GM19023 (cell line): ENCODE measurements around the gene NR2F1-AS1.

ENCODE experiments used
- ATAC-seq: cut with Tn5 transposase; IDR thresholded peaks from one replicate; pipeline ENCODE4 v1.9.1; 2021; ENCODE audit warnings: mild to moderate bottlenecking, moderate library complexity; ENCODE audit not compliant: unreplicated experiment

The NR2F1-AS1 gene

DNA sequence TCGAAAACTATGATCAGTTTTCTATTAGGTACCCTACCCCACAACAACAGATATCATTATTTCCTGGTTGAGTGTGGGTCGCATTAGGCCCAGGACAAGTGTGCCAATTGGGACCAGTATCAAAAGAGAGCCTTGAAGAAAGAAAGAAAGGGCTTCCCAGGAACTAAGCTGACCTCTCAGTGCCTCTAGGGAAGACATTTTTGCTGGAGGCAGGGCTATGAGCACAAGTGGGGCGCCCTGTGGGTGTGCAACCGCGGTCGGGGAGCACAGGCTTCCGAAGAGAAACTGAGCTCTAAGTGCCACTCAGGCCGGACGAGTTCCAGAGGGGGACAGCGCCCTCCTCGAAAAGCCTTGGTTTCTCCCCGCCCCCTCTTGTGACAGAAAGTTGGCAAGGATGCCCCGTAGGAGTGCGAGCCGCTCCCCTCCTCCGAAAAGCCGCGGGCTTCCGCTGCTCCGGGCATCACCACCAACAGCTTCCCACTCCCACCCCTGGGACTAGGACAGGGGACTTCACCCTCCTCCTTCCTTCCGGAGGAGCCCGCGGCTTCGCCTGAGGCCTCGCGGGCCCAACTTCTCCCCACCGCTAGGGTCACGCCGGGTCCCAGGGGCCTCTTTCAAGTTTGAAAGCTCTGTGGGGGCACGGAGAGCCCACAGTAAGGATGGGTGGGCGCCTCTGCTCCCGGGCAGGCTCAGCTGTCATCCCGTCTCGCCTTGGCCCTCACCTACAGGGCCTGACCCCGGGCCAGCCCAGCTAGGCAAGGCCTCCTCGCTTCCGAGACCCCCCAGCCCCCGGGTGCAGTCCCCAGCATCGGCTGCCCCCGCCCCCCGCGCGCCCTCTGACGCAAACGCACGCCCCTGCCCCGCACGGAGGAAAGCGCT lies 2.0 kb downstream of the NR2F1-AS1 start:
- no peak for ATAC-seq

DNA sequence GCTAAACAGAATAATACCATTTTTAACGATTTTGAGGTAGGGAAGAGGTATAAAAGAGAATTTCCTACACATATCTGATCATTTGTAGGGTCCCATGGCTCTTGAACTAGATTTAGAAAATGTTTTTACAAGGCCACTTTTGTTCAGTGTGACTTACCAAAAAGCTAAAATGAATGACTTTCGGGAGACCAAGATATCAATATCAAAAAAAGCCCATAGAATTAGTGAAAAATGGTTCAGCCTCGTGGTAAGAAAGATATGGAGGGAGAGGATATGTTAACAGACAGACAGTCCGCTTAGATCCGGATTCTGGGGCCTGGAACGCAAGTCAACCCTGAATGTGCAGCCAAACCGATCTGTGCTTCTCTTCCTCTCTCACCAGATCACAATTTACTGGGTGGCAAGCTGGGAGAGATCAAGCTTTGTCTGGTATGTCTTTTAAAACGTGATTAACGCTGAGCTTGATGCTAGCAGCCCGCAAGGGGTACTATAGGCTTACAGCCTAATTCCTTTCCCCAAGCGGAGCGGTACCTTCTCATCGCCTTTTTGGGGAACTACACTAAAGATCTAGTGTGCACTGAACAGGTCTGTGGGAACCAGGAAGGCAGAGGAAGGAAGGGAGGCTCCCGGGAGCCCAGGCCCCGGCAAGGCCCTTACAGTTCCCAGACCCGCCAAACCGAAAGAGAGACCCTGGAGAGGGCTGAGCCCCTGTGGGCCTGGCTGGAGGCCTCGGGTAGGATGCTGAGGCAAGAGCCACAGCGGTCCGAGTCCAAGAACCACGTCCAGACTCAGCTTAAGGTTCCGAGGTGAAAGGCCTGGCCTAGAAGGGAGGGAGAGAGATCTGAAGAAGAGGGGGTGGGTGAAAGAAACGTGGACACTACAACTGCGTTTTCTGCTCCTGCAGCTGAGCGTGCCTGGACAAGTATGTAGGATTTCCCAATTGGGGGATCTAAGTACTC lies 2.9 kb downstream of the NR2F1-AS1 start:
- ATAC-seq: no peak

DNA sequence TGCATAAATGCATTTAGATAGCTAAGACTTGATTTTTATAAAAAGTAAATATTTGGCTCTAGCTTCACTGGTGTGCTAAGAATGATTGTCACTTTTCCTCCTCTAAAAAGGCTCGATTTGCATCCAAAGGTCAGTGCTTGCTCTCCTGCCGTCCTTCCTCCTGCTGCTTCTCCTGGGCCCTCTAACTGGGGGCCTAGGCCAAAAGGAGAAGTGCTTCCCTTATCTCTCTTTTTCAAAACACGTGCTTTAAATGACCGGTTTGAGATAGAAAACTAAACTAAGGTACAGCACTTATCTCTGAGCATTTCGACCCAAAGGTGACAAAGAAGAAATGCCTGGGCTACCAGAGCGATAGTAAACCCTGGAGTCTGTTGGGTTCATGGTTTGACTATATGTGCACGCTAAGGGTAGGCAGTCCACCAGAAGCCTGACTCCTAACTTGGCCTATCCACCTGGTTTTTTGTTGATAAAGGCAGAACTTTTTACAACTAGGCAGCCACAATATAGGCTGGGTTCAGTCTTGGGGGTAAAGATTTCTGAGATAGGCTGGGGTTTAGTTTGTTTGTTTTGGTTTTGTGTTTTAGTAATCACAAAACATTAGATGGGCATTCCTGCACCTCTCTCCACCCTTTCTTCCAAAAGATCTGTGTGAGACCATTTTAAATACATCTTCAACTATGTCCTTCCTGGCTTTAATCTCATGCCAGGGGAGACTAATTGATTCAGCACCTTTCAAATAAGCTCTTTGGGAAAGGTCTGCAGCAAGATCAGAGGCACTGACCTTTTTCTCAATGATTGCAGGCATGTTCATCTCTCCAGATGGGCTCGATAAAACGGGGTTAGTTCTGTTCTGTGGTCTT lies 3.8 kb downstream of the NR2F1-AS1 start:
- no peak for ATAC-seq

DNA sequence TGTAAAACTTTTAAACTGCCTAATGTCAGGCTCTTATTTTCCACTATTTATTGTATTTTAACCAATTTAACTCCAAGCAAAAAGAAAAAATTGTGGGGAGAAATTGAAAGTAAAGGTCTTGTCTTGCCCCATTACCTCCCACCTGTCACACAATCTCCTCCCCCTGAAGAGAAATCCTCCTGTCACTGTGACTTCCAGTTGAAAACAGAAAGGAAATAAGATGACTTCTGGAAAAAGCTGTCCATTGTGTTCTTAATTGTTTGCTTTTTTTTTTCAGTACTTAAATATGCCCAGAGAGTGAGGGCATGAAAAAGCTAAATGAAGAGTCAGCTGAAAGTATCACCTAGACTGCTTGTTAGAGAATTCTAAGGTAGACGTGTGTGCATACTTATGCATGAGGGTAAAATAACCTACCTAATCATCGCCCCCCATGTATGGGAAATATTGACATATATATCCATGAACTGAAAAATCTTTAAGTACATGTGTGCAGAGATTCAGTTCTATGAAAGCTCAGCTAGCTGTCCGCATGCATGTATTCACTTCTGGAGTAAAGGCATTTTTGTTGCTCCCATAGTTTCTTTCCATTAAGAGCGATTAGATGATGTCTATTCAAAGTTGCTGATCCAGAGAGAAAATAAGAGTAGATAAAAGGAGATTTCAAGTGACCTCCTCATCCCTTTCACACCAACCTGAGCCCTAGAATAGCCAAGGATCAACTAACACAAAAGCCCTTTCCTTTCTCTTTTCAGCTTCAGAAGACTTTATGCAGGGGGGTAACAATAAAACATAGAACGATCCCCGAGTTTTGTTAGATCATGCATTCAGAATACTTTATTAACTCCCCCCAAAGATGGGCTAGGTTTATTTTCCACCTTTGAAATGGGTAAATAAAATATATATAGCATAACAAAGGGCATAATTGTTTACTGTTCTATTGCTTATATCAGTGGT lies 5.3 kb downstream of the NR2F1-AS1 start:
- ATAC-seq: no peak

DNA sequence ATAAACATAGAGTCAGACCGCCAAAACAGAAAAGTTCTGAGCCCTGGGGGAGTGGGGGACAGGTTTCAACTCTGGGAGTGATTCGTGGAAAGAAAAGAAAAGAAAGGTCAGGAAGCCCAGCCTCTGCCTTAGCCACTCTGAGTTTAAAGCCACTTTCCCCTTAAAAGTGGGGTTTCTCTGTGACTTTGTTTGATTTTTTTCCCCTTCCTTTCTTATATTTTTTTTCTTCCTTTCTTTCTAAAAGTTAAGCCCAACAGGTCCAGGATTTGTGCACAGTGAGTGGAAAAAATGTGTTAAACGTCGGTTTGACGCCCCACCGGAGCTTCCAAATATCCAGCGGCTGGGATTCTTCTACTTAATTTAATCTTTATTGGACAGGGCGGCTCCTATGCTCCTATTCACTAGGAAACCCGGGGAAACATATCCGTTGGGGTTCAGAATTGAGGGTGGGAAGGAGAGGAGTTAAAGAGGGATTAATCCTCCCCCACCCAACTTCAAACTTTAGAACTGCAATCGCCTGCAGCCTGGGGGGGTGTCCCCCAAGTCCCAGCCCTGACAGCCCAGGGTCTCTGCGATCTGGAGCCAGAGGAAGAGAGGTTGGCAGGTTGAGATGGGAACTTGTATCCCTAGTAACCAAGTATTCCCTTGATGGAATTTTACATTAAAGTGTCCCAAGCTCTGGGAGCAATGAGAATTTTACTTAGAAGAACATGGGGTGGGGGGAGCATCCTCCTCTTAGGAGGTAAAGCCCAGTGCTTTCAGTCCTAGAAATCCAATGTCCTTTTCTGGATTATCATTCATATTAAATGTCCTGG lies 6.3 kb downstream of the NR2F1-AS1 start:
- ATAC-seq: no peak

DNA sequence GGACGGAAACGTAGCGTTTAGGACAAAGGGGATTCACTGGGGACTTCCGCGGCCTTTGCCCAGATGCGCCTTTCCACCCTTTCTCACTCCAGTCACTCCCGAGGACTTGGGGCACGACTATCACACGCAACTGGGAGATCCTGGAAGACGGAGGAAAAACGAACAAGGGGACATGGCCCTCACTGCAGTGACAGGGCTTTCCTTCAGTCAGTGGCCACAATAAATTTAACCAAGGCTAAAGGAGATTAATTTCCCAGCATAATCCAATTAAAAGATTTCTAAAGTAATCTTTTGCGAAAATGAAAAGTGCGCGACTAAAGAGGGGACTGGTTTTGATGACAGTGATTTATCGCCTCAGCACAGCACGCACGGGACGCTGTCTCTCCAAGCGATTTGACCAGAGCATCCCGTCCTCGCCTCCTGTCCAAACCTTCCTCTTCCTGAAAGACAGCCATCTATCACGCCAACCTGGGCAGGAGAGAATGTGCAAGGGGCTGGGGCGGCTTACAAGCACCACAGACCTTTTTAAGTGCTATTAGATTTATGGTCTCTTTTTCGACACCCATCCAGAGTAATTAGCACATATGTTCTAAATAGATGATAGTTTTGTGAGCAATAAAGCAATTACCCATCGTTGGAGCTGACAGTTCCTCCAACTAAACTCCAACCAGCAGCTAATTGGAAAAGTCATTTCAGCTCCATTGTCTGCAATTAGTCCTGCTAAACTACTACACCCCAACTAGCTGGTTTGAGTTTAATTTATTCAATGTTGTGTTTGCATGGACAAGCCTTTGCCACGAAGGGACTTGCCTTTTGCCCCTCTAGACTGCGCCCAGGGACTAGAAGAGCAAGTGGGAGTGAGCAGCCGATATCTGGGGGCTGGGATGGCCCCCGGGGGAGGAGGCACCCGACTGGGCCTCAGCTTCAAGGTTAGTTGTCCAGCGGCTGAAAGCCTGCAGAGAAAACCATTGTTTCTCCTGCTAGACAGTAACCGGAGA lies 7.4 kb downstream of the NR2F1-AS1 start:
- no peak for ATAC-seq

DNA sequence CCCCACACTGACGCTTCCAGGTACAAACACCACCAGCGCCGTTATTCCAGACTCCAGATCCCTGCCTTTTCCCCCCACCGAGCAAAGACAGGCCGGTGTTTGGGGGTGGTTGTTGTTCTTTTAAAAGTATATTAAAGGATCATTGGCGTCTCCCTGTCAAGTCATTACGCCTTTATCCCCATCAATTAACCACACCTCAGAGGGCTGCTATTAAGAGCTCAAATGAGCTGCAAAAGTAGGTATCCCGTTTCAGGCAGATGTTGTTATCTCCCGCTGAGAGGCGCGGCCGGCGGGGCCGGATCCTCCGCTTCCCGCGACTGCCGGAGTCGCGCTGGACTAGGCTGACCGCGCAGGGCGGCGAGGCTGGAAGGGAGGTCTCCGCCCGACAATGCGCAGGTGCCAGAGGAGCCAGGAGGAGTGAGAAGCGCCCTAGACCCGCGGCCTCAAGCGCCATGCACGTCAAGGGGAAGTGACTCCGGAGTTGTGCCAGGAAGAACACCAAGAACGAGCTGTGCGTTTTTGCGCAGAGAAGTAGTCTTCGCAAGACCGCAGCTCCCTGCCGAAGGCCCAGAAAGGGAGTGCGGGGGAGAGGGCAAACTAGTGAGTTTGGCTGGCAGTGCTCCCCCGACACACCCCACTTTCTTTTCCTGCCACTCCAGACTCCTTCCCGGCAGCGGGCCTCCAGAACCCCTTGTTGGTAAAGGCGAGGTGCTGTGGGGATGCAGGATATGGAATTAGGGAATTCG lies 8.2 kb downstream of the NR2F1-AS1 start:
- no peak for ATAC-seq

DNA sequence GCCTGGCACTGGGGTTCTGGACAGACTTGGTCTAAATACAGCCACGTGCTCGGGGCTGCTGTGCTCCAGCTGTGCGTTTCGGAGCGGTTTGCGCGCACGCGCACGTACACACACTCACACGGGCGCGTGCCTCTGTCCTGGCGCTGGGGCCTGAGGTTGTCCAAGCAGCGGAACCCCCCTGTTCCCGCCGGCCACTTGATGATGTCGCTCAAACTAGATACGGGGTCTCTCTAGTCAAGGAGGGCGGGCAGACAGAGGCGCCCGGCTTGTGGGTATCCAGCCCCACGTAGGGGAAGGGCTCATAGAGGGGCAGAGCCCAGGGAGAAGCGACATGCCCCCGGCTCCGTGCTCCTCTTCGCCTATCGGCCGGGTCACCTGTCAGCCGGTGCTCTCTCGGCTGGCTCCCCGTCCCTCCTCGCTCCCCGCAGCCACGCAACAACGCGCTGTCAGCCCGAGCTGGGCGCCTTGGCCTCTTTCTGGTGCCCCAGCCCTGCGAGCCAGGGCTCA lies 8.9 kb downstream of the NR2F1-AS1 start:
- ATAC-seq: no peak

DNA sequence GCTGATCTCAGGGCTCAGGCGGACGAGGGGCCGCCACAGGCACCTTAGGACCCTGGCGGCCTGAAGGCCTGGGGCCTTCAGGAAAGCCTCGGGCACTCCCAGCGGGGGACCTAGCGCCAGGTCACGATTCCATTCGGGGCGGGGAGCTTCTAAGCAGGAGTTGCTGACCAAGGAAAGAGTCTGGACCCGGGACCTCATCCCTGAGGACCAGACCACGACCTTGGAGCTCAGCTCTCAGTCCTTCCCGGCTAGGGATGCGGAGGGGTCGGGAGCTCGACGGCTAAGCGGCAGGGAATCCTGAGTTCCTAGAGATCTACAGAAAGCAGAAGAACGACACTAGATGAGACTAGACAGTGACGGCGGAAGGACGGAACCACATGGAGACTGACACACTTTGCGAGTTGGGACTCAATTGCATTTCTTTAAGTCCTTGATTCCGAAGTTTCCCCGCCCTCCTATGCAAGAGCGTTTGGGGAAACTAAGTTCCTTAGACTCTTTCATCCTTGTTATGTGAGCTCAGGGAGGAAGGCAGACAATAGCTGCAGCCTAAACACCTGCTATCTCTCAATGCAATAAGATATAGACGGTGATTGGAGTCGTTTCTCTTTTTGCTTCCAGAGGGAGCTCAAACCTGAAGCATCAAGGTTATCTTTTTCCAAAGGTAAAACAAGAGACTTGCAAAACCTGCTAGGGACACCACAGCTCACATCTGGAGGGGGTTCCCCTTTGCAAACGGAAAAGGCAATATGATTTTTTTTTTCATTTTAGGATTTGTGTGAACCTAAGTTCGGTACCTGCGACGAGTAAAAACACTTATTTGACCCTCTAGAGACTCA lies 9.7 kb downstream of the NR2F1-AS1 start:
- no peak for ATAC-seq

DNA sequence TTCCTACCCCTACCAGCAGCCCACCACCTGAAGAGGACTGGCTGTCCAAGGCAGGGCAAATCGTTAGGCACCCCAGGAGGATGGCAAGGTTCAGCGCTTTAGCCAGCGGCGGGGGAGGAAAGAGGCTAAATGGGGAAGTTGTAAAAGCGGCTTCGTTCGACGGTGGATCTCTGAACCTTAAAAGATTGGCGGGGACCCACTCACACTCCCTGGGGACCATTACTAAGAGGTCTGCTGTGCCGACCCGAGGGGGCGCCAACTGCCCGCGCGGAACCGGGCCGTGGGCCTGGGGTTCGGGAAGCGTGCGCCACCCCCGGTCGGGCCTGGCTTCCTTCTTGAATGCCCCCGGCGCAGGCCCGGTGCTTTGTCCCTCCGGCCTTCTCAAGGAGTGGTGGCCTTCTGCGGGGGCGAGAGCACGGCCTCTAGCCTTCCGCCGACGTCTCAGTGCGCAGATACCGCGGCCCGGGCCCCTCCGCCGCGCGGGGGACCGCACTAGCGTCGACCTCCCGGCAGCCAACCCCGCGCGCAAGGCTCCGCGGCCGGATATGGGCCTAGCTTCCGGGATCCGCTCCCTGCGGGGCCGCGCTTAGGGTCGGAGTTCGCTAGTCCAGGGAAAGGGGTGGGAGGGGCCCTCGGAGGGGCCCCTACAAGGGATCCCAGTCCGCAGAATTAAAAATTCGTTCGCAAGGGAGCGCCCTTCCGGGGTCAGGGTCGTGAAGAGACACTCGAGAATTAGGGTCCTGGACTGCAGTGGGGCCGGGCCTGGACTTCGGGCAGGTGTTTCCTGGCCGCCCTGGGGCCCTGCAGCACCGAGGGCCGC lies 10.5 kb downstream of the NR2F1-AS1 start:
- no peak for ATAC-seq

DNA sequence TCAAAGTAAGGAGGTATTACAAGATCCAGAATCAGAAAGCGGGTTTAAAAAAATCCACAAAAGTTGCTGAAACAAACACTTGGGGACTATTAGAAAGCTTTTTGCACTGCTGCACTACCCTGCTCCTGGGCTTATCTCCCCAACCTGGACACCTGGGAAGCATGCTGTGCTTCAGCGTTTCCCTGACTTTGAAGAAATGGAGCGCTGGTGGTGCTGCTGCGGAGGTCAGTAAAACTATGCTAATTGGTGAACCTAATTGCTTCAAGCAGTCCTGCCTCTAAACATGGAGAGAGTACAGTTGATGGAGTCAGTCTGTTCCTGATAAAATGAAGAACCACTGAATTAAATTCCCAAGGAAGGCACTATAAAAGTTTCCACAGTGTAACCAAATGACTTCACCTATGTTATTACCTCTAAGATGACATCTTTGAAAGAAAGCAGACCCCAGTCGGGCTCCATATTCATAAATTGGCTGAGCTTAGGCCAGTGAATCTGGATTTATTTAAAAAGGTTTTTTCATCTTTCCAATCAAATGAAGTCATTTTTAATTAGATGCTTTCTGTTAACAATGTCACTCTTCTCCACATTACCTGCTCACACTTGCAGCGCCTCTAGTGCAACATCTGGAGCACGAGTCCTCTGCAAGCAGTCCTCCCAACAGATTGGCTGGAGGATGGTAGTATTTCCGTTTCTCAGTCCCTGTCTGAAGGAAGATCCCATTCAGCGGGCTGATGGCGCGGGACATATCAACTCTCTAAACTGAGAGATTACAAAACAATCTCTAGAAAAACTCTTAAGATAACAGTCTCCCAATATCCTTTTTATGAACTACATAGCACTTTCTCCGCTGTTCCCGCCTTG lies 11.5 kb downstream of the NR2F1-AS1 start:
- no peak for ATAC-seq

DNA sequence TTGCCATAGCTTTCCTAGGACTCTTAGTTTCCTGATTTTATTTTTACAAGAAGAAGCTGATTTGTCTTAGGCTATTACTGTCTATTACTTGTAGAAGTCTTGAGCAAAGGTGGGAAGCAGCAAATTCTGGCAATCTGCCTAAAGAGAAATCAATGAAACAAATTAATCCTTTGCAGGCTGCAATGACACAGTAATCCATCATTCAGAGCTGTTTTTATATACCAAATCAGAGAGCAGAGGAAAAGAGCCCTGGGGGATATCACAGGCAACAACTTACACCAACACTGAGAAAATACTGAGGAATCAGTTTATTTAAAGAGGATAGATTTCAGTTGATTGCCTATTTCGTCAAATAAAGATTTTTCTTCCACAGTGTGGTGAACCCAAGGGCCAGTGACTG lies 13.6 kb downstream of the NR2F1-AS1 start:
- no peak for ATAC-seq

DNA sequence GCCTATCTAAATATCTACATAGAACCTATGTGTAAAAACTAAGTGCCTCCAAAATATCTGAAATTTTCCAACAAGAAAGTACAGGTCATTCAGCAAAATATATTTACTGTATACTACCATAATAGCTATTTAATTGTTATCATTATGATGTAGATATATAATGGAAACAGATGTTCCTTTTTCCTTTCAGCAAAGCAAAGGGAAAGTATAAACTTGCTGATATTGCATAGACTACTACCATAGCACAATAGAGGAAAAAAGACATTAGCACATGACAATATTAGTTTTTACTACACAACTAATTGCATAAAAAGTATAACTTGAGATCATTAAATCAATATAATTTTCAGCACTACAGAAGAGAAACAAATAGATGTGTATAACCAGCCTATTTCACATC lies 14.9 kb downstream of the NR2F1-AS1 start:
- ATAC-seq: no peak

DNA sequence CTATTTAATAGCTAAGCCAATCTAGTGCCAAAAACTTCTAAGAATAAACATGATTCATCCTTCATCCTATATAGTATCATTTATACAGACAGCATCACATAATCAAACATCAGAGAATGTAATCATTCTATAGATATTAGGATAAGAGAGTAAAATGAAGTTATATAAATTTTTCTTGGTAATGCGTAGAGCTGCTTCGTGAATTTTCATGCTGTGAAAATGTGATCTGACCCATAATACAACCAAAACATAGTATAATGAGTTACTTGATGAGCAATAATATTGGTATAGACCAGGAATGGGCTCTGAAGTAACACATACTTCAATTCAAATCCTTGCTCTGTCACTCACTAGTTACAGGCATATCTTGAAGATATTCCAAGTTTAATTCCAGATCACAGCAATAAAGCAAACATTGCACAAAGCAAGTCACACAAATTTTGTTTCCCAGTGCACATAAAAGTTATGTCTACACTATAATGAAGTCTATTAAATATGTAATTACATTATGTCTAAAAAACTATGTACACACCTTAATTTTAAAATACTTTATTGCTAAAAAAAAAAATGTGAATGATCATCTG lies 23.9 kb downstream of the NR2F1-AS1 start:
- ATAC-seq: no peak
